Omental fat pad (tissue), 4 donors: ENCODE measurements around the gene CCNY. TPM values are rescaled to one million over a fixed set of nuclear protein-coding genes. Genes with fewer than 3 reads are reported as not detected.

Experiments
- ATAC-seq: fragments of 150-250 bp; one replicate; pipeline ENCODE4 v1.9.1; 2016; ENCODE audit warnings: mild to moderate bottlenecking, moderate library complexity; ENCODE audit not compliant: low FRiP score
- DNase-seq: peaks from one replicate; pipeline ENCODE4 v3.0.0-alpha.2; 2019; ENCODE audit warnings: low spot score
- total RNA-seq, 4 donors: library from RNA; depleted of rRNA; stranded (reverse); fragments of >200 nt; gene quantifications; one replicate each; pipeline ENCODE4 v1.1.0, GENCODE V29; 2016
- TF ChIP-seq, protein P1 (sequence below), 3 donors: fragments of 450-650 bp; IDR thresholded peaks; one replicate each; pipeline ENCODE4 v1.5.1; 2016 to 2017; ENCODE audit warnings: antibody characterized with exemption in 3 of 3, mild to moderate bottlenecking in 3 of 3, moderate library complexity in 2 of 3

Gene CCNY
- total RNA-seq, 4 donors from 2014 or later: 38.6 to 49.5 (median 47.2) TPM

DNA sequence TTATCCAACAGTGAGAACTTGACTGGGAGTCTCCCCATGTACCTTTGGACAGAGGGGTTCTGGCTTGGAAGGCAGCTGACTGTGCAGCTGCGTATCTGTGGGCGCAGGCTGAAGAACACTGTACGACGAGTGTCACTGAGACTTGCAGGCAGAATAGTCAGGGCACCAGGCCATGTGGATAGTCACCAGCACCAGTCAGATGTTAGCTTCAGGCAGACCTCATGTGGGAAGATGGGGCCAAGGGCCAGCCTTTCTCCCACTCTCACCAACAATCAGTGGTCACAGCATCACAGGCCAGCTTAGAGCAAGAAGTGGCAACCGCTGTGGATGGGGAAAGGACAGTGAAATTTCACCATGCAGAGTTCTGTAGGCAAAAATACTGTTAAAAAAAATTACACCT lies 225.4 kb downstream of the CCNY start:
- TF ChIP-seq, protein P1, sequence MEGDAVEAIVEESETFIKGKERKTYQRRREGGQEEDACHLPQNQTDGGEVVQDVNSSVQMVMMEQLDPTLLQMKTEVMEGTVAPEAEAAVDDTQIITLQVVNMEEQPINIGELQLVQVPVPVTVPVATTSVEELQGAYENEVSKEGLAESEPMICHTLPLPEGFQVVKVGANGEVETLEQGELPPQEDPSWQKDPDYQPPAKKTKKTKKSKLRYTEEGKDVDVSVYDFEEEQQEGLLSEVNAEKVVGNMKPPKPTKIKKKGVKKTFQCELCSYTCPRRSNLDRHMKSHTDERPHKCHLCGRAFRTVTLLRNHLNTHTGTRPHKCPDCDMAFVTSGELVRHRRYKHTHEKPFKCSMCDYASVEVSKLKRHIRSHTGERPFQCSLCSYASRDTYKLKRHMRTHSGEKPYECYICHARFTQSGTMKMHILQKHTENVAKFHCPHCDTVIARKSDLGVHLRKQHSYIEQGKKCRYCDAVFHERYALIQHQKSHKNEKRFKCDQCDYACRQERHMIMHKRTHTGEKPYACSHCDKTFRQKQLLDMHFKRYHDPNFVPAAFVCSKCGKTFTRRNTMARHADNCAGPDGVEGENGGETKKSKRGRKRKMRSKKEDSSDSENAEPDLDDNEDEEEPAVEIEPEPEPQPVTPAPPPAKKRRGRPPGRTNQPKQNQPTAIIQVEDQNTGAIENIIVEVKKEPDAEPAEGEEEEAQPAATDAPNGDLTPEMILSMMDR (IDR thresholded peaks at IDR 0.05): no peak
- no peak for ATAC-seq
- DNase-seq: no peak

DNA sequence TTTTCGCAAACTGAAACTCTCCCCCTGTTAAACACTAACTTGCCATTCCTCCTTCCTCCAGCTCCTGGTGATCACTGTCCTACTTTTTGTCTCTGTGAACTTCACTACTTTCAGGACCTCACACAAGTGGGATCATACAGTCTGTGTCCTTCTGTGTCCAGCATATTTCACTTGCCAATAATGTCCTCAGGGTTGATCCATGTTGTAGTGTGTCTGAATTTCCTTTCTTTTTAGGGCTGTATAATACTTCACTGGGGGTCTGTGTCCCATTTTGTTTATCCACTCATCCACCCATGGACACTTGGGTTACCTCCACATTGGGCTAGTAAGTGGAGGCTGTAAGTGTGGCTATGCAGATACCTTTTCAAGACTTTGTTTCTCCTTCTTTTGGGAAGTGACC lies 226.1 kb downstream of the CCNY start:
- ATAC-seq: no peak
- TF ChIP-seq, protein P1 (IDR thresholded peaks at IDR 0.05): no peak
- no peak for DNase-seq

DNA sequence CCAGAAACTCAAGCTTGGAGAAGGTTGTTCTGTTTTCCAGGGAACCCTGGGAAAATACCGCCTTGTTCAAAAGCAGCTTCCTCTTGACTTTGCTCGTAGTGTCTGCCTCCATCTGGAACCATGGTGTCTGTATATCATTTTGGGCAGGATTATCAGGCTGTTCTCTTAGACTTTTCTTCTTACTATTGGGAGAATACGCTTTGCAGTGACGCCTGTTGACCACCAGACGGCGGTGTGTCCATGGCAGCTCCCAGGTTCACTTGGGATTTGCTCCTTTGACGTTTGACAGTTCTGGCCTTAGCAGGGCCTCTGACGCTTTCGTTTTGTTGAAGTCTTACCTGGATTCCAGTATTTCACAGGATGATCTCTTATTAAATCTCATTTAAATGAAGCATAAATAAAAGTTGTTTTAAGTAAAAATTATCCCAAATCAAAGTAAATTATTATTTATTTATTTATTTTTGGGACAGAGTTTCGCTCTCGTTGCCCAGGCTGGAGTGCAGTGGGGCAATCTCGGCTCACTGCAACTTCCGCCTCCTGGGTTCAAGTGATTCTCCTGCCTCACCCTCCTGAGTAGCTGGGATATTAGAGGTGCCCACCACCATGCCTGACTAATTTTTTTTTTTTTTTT lies 227.1 kb downstream of the CCNY start:
- DNase-seq (no peak), ATAC-seq (peak; percentile 72)
- TF ChIP-seq, protein P1 (IDR thresholded peaks at IDR 0.05): peak in 2 of 3 donors; percentile 31 to 87

DNA sequence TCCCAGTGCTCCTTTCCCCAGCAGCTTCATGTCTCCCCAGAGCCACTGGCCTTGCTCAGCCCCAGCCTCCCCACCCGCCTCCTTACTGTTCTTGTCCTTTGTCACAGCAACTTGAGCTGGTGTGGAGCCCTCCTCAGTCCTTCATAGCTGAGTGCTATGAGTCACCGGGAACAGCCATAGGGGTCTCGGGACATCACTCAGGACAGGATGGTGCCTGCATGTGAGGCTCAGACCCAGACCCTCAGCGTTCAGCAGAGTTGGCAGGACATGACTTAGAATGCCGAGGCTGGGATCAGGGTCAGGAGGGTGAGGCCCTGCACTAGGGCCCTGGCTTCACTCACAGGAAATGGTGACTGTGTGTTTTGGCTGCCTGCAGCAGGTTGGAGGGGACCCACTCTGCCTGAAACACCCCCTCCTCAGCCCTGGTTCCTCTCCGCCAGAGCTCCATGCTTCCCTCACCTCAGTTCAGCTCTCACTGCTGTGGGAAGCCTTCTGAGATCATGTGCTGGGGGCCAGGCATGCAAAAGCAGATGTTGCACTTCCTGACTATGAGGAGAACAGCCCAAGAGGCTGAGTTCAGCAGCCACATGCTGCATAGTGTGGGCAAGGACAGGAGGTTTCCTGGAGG lies 228.1 kb downstream of the CCNY start:
- DNase-seq (no peak), ATAC-seq (no peak)
- TF ChIP-seq, protein P1 (IDR thresholded peaks at IDR 0.05): no peak

DNA sequence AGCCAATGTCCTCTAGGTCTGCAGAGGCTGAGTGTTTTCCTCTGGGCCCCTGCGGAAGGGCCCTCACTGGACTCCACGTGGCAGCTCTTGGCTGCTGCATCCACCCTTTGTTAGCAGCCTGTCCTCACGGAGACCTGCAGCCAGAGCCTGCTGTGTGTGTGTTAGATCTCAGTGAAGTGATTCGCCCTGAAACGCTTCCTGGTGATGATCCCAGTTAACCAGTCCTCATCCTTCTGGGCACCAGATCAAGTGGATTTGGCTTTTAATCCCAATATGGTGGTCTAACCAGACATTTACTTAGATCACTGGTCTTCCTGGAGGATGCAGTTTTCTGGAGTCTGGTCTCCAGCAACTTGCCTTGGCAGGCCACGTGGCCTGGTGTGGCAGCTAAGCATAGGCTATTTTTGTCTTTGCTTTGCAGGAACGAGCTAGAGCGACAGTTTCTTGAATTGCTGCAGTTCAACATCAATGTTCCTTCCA lies 229.3 kb downstream of the CCNY start:
- TF ChIP-seq, protein P1 (IDR thresholded peaks at IDR 0.05): no peak
- ATAC-seq (no peak), DNase-seq (no peak)

DNA sequence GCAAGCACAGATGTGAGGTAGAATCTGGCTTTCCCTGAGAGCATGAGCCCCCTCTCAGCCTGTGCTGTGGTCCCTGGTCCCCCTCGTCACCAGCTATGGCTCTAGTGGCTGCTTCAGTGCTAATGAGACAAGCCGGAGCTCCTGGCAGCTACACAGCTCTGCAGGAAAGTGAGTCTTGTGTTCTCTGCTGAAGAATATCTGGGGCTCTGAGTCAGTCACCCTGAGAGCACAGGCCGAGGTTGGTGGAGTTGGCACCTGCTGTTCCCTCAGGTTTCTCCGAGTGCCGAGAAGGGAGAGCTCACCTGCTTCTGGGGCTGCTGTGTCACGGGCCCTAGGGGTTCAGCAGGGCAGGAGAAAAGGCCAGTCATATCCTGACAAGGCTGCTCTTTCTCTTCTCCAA lies 231.6 kb downstream of the CCNY start:
- DNase-seq (no peak), ATAC-seq (no peak)
- TF ChIP-seq, protein P1 (IDR thresholded peaks at IDR 0.05): no peak
